Pulmonary artery endothelial cell (primary cell): ENCODE results near the gene FTH1. TPM values are rescaled to one million over a fixed set of nuclear protein-coding genes. Genes with fewer than 3 reads are reported as not detected.

Experiments
- DNase-seq: peaks from one replicate; pipeline ENCODE4 v3.0.0-alpha.2; 2011; ENCODE audit warnings: low read depth, low spot score
- total RNA-seq: library from RNA; depleted of rRNA; stranded (reverse); fragments of >200 nt; gene quantifications from 2 replicates; pipeline ENCODE4 v1.2.3, GENCODE V29; 2014

FTH1 gene
- total RNA-seq, 1 donor from 2014 or later: 491 TPM

- no peak for DNase-seq
Measured at GRCh38 chr11:61917334-61918109, 49.9 kb downstream of the FTH1 start, which contains the start of gene RAB3IL1. TSS of gene RAB3IL1 (minus strand) at chr11:61917566. CDS start at chr11:61917367, 199 bp downstream.

- DNase-seq: no peak
Measured at GRCh38 chr11:61916737-61917333, 50.6 kb downstream of the FTH1 start.

GRCh38 chr11:61914471-61915171, 52.8 kb downstream of the FTH1 start:
- DNase-seq: no peak

Other genes with a start within 250 kb of the FTH1 start
- gene MYRF, start 215.0 kb downstream of the FTH1 start, total RNA-seq: 0.28 and 0.33 TPM in 2 replicates
- 54.3 and 112 TPM in 2 replicates for gene TMEM258, start 175.0 kb downstream of the FTH1 start, total RNA-seq
- 46.8 and 66.1 TPM in 2 replicates for gene FEN1, start 174.7 kb downstream of the FTH1 start, total RNA-seq
- gene FADS1, start 150.6 kb downstream of the FTH1 start, total RNA-seq: 58.9 and 75.9 TPM in 2 replicates
- 160 and 247 TPM in 2 replicates for gene FADS2, start 139.3 kb downstream of the FTH1 start, total RNA-seq
- gene FADS3, start 76.1 kb downstream of the FTH1 start, total RNA-seq: 180 and 194 TPM in 2 replicates
- 0.92 and 1.9 TPM in 2 replicates for gene RAB3IL1, start 50.1 kb downstream of the FTH1 start, total RNA-seq
- under 0.01 and 0.04 TPM in 2 replicates for gene BEST1, start 17.3 kb downstream of the FTH1 start, total RNA-seq
- 28.5 and 66.7 TPM in 2 replicates for gene INCENP, start 156.4 kb upstream of the FTH1 start, total RNA-seq
- gene SCGB1D1, start 222.6 kb upstream of the FTH1 start, total RNA-seq: not detected in 2 replicates
- not detected in 2 replicates for gene SCGB2A1, start 241.0 kb upstream of the FTH1 start, total RNA-seq